H4 (cell line): ENCODE results near the gene CIC. TPM values are rescaled to one million over a fixed set of nuclear protein-coding genes. Genes with fewer than 3 reads are reported as not detected.

Experiments
- DNase-seq: peaks from one replicate; pipeline ENCODE4 v3.0.0-alpha.2; 2015; ENCODE audit warnings: low spot score
- total RNA-seq: library from RNA; depleted of rRNA; stranded (reverse); fragments of >200 nt; shearing (Covaris generic); gene quantifications from 2 replicates; pipeline ENCODE4 v1.2.3, GENCODE V29; 2014; rRNA removed

CIC gene
- total RNA-seq = 10.8 and 12.1 TPM in 2 replicates

- DNase-seq = peak; percentile 100
These were observed at the start of gene CIC for GRCh38 chr19:42268704-42269477. CIC (plus strand) TSS chr19:42269252; CDS start chr19:42271784, 2,532 bp downstream.

- DNase-seq = peak; percentile 96
These were observed 49.0 kb upstream of the CIC start, which contains the start of gene ZNF526 for GRCh38 chr19:42219812-42220750. ZNF526 (plus strand) TSS chr19:42220312; CDS start chr19:42224404, 4,092 bp downstream.

- no peak for DNase-seq
These were observed 48.3 kb upstream of the CIC start for GRCh38 chr19:42220751-42221097.

- no peak for DNase-seq
These were observed 43.9 kb upstream of the CIC start for GRCh38 chr19:42224940-42225717.

GRCh38 chr19:42225718-42226292, 43.2 kb upstream of the CIC start:
- no peak for DNase-seq

GRCh38 chr19:42226886-42227285, 42.2 kb upstream of the CIC start:
- DNase-seq = no peak

- DNase-seq = no peak
These were observed 40.4 kb upstream of the CIC start for GRCh38 chr19:42228641-42229040.

- DNase-seq = no peak
These were observed 39.7 kb upstream of the CIC start for GRCh38 chr19:42229301-42229854.

- DNase-seq = no peak
These were observed 39.1 kb upstream of the CIC start for GRCh38 chr19:42229855-42230351.

GRCh38 chr19:42230571-42230970, 38.5 kb upstream of the CIC start:
- DNase-seq = no peak

GRCh38 chr19:42232435-42232834, 36.6 kb upstream of the CIC start:
- DNase-seq = no peak

GRCh38 chr19:42233106-42233505, 35.9 kb upstream of the CIC start:
- no peak for DNase-seq

GRCh38 chr19:42233678-42234292, 35.3 kb upstream of the CIC start:
- no peak for DNase-seq

GRCh38 chr19:42234364-42234763, 34.7 kb upstream of the CIC start:
- no peak for DNase-seq

- DNase-seq = no peak
These were observed 33.9 kb upstream of the CIC start for GRCh38 chr19:42235181-42235580.

- no peak for DNase-seq
These were observed 29.4 kb upstream of the CIC start for GRCh38 chr19:42239544-42240220.

- DNase-seq = no peak
These were observed 27.8 kb upstream of the CIC start for GRCh38 chr19:42241279-42241678.

GRCh38 chr19:42242069-42242511, 27.0 kb upstream of the CIC start:
- no peak for DNase-seq

- DNase-seq = peak; percentile 99
These were observed 26.3 kb upstream of the CIC start, which contains the start of gene GSK3A for GRCh38 chr19:42242512-42243409. GSK3A (minus strand) TSS chr19:42242602; CDS start chr19:42242465, 137 bp downstream.
